Epithelial cell of esophagus (primary cell): ENCODE data around the gene MACROD1.

Source experiments
- DNase-seq: peaks from one replicate; pipeline ENCODE4 v3.0.0; 2010; ENCODE audit warnings: low read depth
- H3K4me3 ChIP-seq: 2 replicates; pipeline ENCODE4 v1.5.1; 2011; ENCODE audit warnings: mild to moderate bottlenecking, low read length, control low read depth
- CTCF ChIP-seq: IDR thresholded peaks from 2 replicates; pipeline ENCODE4 v1.5.1; 2011; ENCODE audit warnings: low read depth, mild to moderate bottlenecking, low read length, control low read depth, inconsistent platforms; ENCODE audit not compliant: insufficient read depth; ENCODE audit errors: missing control alignments

The MACROD1 gene

GRCh38 chr11:64135711-64136110 is 30.2 kb downstream of the MACROD1 start:
- TF ChIP-seq CTCF, result no peak
- H3K4me3 ChIP-seq, result no peak overlapping the region
- no peak for DNase-seq

GRCh38 chr11:64134963-64135362 is 30.9 kb downstream of the MACROD1 start:
- no peak overlapping the region for H3K4me3 ChIP-seq
- DNase-seq, result no peak
- TF ChIP-seq CTCF, result no peak

- TF ChIP-seq CTCF, result no peak
- DNase-seq, result no peak
- H3K4me3 ChIP-seq, result no peak overlapping the region
Observed at GRCh38 chr11:64132982-64133705, 32.8 kb downstream of the MACROD1 start.

GRCh38 chr11:64132191-64132771 is 33.6 kb downstream of the MACROD1 start:
- TF ChIP-seq CTCF, result no peak
- DNase-seq, result no peak
- H3K4me3 ChIP-seq, result no peak overlapping the region

GRCh38 chr11:64131683-64132190 is 34.2 kb downstream of the MACROD1 start:
- no peak for TF ChIP-seq CTCF
- no peak overlapping the region for H3K4me3 ChIP-seq
- no peak for DNase-seq

GRCh38 chr11:64130618-64131017 is 35.3 kb downstream of the MACROD1 start:
- no peak for DNase-seq
- no peak for TF ChIP-seq CTCF
- H3K4me3 ChIP-seq, result no peak overlapping the region

GRCh38 chr11:64129403-64129802 is 36.5 kb downstream of the MACROD1 start:
- TF ChIP-seq CTCF, result no peak
- DNase-seq, result no peak
- H3K4me3 ChIP-seq, result no peak overlapping the region
